Naive thymus-derived CD8-positive, alpha-beta T cell (primary cell): ENCODE measurements around the gene RNF14. TPM values are rescaled to one million over a fixed set of nuclear protein-coding genes. Genes with fewer than 3 reads are reported as not detected.

Source experiments
- ATAC-seq, 2 donors: fragments of 150-1000 bp; cut with Tn5 transposase in 1 of 2; sonication (Bioruptor Pico), chemical (Tn5 transposase) in 1 of 2; 1 replicate in 1 of 2; 2 replicates in 1 of 2; pipeline ENCODE4 v1.10.0; 2021; ENCODE audit warnings: mild to moderate bottlenecking in 2 of 2, moderate library complexity in 2 of 2
- POLR2A ChIA-PET: fragments of 350-600 bp; sonication (Branson Sonifier 250); formaldehyde crosslinking; loops from one replicate; lab custom pipeline; 2021; ENCODE audit warnings: antibody characterized with exemption; lab: Charles Lee
- DNase-seq, 10 donors: peaks; one replicate each; pipeline versions ENCODE4 v3.0.0 to v3.0.0-alpha.2; 2020 to 2022
- H3K27ac Mint-ChIP-seq, 10 donors: one replicate each; pipeline ENCODE4 v1.8.0; 2020 to 2022; ENCODE audit warnings: mild to moderate bottlenecking in 10 of 10, mixed read lengths in 10 of 10, moderate library complexity in 4 of 10, inconsistent platforms in 1 of 10
- H3K27me3 Mint-ChIP-seq, 5 donors: one replicate each; pipeline ENCODE4 v1.8.0; 2021 to 2022; ENCODE audit warnings: mixed read lengths in 5 of 5
- H3K36me3 Mint-ChIP-seq, 3 donors: one replicate each; pipeline ENCODE4 v1.8.0; 2020 to 2022; ENCODE audit warnings: mixed read lengths in 3 of 3, mild to moderate bottlenecking in 2 of 3, inconsistent platforms in 1 of 3
- H3K4me1 Mint-ChIP-seq, 4 donors: one replicate each; pipeline ENCODE4 v1.8.0; 2021 to 2022; ENCODE audit warnings: mixed read lengths in 4 of 4
- H3K4me3 Mint-ChIP-seq, 10 donors: one replicate each; pipeline ENCODE4 v1.8.0; 2020 to 2022; ENCODE audit warnings: mild to moderate bottlenecking in 10 of 10, mixed read lengths in 10 of 10, moderate library complexity in 6 of 10, inconsistent platforms in 1 of 10
- H3K9me3 Mint-ChIP-seq, 9 donors: one replicate each; pipeline ENCODE4 v1.8.0; 2020 to 2022; ENCODE audit warnings: mixed read lengths in 9 of 9, mild to moderate bottlenecking in 3 of 9, inconsistent platforms in 1 of 9, moderate library complexity in 1 of 9
- polyA plus RNA-seq, 3 donors: library from polyadenylated mRNA; unstranded; fragments of 300-500 nt; fragmentation: Illumina TruSeq; gene quantifications; one replicate each; pipeline ENCODE4 v1.2.3, GENCODE V29; 2021
- total RNA-seq, 8 experiments: library from RNA in 2 of 8; stranded (reverse) in 2 of 8; gene quantifications; one replicate each; pipeline ENCODE4 v1.2.3 and lab custom pipeline; 2021 to 2026

RNF14 gene
- total and polyA plus RNA-seq, 5 experiments from 2014 or later: 27.4 to 40.1 (median 31.3) TPM

GRCh38 chr5:141949511-141949910 lies 19.4 kb upstream of the RNF14 start:
- no peaks in the 10 kb centered on the region for H3K9me3 Mint-ChIP-seq
- POLR2A ChIA-PET: interaction anchor here (0.7 to 1.8 kb wide), 2 partner anchors 11 to 267 kb away, joined by 3 to 6 read pairs; no protein-coding TSS in a partner anchor
- no peaks in the 10 kb centered on the region for H3K36me3 Mint-ChIP-seq
- DNase-seq (no peak), ATAC-seq (no peak)
- H3K27me3 Mint-ChIP-seq: no peaks in the 10 kb centered on the region
- peaks cover 8 to 15% (median 12%) of the 10 kb centered on the region in 4 donors for H3K4me1 Mint-ChIP-seq
- H3K4me3 Mint-ChIP-seq: no peak overlapping the region
- H3K27ac Mint-ChIP-seq: peak overlapping the region in 1 of 10 donors; percentile 57

DNA sequence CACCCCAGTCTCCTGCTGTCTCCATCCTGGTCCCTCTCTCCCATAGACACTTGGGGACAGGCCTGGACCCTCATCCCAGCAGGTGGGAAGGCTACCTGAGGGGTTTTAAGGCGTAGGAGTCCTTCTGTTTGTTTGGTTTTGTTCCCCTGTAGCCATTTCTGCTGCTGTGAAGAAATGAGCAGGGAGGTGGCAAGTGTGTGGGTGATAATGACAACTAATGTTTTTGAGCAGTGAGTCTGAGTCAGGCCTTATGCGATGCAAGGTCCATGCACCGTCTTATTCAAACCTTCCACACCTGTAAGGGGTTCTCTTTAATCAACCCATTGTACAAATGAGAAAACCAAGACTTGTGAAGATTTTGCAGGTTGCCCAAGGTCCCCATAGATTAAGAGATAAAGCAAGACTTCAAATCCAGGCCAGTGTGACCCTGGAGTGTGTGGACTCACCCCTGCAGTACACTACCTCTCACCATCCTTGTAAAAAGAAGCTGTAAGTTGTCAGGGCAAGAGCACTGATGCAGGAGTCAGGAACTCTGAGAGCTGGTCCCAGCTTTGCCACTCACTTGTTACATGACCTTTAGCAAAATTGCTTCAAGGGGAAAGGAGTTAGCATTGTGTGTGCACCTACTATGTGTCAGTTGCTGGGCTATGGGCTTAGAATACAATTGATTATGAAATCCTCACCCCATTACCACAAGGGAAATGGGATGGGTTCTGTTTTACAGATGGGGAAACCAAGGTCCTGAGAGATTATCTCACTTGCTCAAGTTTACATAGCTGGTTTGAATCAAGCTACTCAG lies 18.5 kb upstream of the RNF14 start:
- POLR2A ChIA-PET: interaction anchor here (0.5 to 1.8 kb wide), 3 partner anchors 10 to 26 kb away, joined by 3 to 6 read pairs (median 4); partner anchors contain the start of gene DELE1
- no peak for ATAC-seq

GRCh38 chr5:141951332-141951781 lies 17.5 kb upstream of the RNF14 start:
- Mint-ChIP-seq H3K27ac (peak overlapping the region in 2 of 10 donors; percentile 46 to 47), H3K27me3 (no peaks in the 10 kb centered on the region), H3K9me3 (no peaks in the 10 kb centered on the region), H3K36me3 (no peaks in the 10 kb centered on the region), H3K4me1 (peaks cover 8 to 15% (median 13%) of the 10 kb centered on the region in 4 donors), H3K4me3 (peak overlapping the region in 9 of 10 donors; percentile 32 to 74 (median 51))
- ATAC-seq (peak; percentile 89 to 96), DNase-seq (peak in 5 of 10 donors; percentile 12 to 36 (median 26))
- POLR2A ChIA-PET: interaction anchor here (0.5 to 1.8 kb wide), 3 partner anchors 9 to 27 kb away, joined by 3 to 6 read pairs (median 4); partner anchors contain the start of gene DELE1

More for the DNA sequence above, 18.5 kb upstream of the RNF14 start:
- DNase-seq: no peak
- H3K36me3 Mint-ChIP-seq: no peaks in the 10 kb centered on the region
- H3K27me3 Mint-ChIP-seq: no peaks in the 10 kb centered on the region
- H3K4me1 Mint-ChIP-seq: peaks cover 8 to 15% (median 12%) of the 10 kb centered on the region in 4 donors
- H3K9me3 Mint-ChIP-seq: no peaks in the 10 kb centered on the region
- no peak overlapping the region for H3K27ac Mint-ChIP-seq
- H3K4me3 Mint-ChIP-seq: no peak overlapping the region

GRCh38 chr5:141952020-141952419 lies 16.9 kb upstream of the RNF14 start:
- DNase-seq (no peak), ATAC-seq (no peak)
- peak overlapping the region in 3 of 10 donors; percentile 49 to 71 (median 57) for H3K4me3 Mint-ChIP-seq
- POLR2A ChIA-PET: no interaction called here
- no peaks in the 10 kb centered on the region for H3K27me3 Mint-ChIP-seq
- H3K27ac Mint-ChIP-seq: peak overlapping the region in 3 of 10 donors; percentile 3 to 64 (median 47)
- H3K9me3 Mint-ChIP-seq: no peaks in the 10 kb centered on the region
- H3K36me3 Mint-ChIP-seq: peaks cover 0 to 3% (median 0%) of the 10 kb centered on the region in 3 donors
- H3K4me1 Mint-ChIP-seq: peaks cover 8 to 18% (median 15%) of the 10 kb centered on the region in 4 donors

- peaks cover 0 to 3% (median 0%) of the 10 kb centered on the region in 3 donors for H3K36me3 Mint-ChIP-seq
- H3K27me3 Mint-ChIP-seq: no peaks in the 10 kb centered on the region
- H3K27ac Mint-ChIP-seq: no peak overlapping the region
- no peak for ATAC-seq
- POLR2A ChIA-PET: interaction anchor here (1.4 kb wide), 1 partner anchor 15 kb away, joined by 6 read pairs; the partner anchor contains the start of gene RNF14
- no peak overlapping the region for H3K4me3 Mint-ChIP-seq
- H3K4me1 Mint-ChIP-seq: peaks cover 17 to 37% (median 32%) of the 10 kb centered on the region in 4 donors
- no peak for DNase-seq
- no peaks in the 10 kb centered on the region for H3K9me3 Mint-ChIP-seq
These were observed 14.7 kb upstream of the RNF14 start for GRCh38 chr5:141954194-141954593.

DNA sequence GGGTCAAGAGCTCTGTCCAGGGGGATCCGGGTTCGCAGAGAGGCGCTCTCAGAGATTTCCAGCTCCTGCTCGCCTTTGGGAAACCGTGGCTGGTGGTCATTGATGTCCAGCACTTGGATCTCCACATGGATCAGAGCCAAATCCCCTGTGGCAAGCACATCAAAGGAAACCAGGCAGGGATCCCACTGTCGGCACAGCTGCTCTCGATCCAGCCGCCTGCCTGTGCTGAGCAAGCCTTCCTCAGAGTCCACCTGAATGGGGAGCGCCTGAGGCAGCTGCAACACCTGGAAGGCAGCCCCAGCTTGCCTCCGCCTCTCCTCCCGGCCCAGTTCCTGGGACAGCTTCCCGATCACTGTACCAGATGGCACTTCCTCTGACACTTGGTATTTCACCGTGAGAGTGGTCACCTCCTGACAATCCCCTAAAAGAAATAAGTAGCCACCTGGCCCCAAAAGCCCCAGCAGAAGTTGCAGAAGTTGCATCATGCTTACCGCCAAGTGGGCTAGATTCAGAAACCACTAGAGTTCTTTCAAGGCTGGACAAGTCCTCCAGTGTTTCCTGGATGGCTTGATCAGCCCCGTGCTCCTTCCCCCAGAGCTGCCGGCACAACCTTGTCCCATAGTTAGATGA lies 11.4 kb upstream of the RNF14 start:
- Mint-ChIP-seq H3K27me3 (no peaks in the 10 kb centered on the region), H3K4me1 (peaks cover 25 to 56% (median 43%) of the 10 kb centered on the region in 4 donors), H3K36me3 (peaks cover 0 to 3% (median 0%) of the 10 kb centered on the region in 3 donors), H3K27ac (peak overlapping the region in 3 of 10 donors; percentile 48 to 54 (median 52)), H3K9me3 (no peaks in the 10 kb centered on the region), H3K4me3 (no peak overlapping the region)
- ATAC-seq (no peak), DNase-seq (no peak)
- POLR2A ChIA-PET: interaction anchor here (0.6 to 3.8 kb wide), 7 partner anchors 9 to 365 kb away, joined by 3 to 12 read pairs (median 3); partner anchors contain the start of genes DELE1 and RNF14

GRCh38 chr5:141958113-141958512 lies 10.8 kb upstream of the RNF14 start, which contains the start of gene PCDH12:
Gene PCDH12, minus strand, starts transcription at chr5:141958202. Its CDS starts 351 bp downstream, at chr5:141957851.
- POLR2A ChIA-PET: interaction anchor here (0.8 to 3.8 kb wide), 6 partner anchors 10 to 366 kb away, joined by 3 to 12 read pairs (median 4); partner anchors contain the start of genes DELE1 and RNF14
- DNase-seq (no peak), ATAC-seq (no peak)
- Mint-ChIP-seq H3K4me1 (peaks cover 25 to 56% (median 43%) of the 10 kb centered on the region in 4 donors), H3K9me3 (no peaks in the 10 kb centered on the region), H3K27me3 (no peaks in the 10 kb centered on the region), H3K36me3 (peaks cover 0 to 3% (median 0%) of the 10 kb centered on the region in 3 donors), H3K27ac (peak within 1 kb of the TSS in 9 of 10 donors; percentile 11 to 75 (median 52)), H3K4me3 (peak within 1 kb of the TSS in 7 of 10 donors; percentile 1 to 31 (median 23))

- peak overlapping the region in 9 of 10 donors; percentile 1 to 75 (median 49) for H3K27ac Mint-ChIP-seq
- DNase-seq (no peak), ATAC-seq (no peak)
- H3K36me3 Mint-ChIP-seq: peaks cover 0 to 3% (median 0%) of the 10 kb centered on the region in 3 donors
- no peaks in the 10 kb centered on the region for H3K9me3 Mint-ChIP-seq
- no peaks in the 10 kb centered on the region for H3K27me3 Mint-ChIP-seq
- H3K4me1 Mint-ChIP-seq: peaks cover 25 to 56% (median 43%) of the 10 kb centered on the region in 4 donors
- POLR2A ChIA-PET: interaction anchor here (0.8 to 3.8 kb wide), 6 partner anchors 10 to 266 kb away, joined by 3 to 29 read pairs (median 8); partner anchors contain the start of genes DELE1 and RNF14
- H3K4me3 Mint-ChIP-seq: peak overlapping the region in 5 of 10 donors; percentile 16 to 31 (median 24)
These were observed 10.2 kb upstream of the RNF14 start for GRCh38 chr5:141958546-141959172.

DNA sequence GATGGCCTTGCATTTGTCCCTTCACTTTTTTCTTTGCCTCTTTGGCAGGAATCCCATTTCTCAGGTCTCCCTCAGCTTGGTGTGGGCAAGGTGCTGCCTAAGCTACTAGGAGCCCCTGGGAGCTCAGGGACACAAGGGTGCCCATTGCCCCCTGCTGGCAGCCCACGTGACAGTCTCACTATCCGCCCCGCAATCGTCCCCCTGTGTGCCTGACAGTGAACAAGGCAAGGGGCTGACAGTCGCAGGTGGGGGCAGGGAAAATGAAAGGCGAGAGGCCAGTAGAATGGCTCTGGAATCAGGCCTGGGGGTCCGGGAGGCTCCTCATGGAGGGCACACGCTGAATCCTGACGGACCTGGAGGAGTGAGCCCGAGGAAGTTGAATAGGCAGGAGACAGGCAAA lies 8.9 kb upstream of the RNF14 start:
- ATAC-seq: peak in 1 of 2 donors; percentile 27
- no peaks in the 10 kb centered on the region for H3K27me3 Mint-ChIP-seq
- H3K4me3 Mint-ChIP-seq: peak overlapping the region in 4 of 10 donors; percentile 18 to 63 (median 45)
- H3K9me3 Mint-ChIP-seq: no peaks in the 10 kb centered on the region
- POLR2A ChIA-PET: interaction anchor here (0.6 to 2.7 kb wide), 18 partner anchors 10 to 323 kb away, joined by 3 to 49 read pairs (median 4); partner anchors contain the start of genes DELE1, FCHSD1, HDAC3 and RELL2
- peak in 4 of 10 donors; percentile 14 to 28 (median 21) for DNase-seq
- peaks cover 25 to 53% (median 43%) of the 10 kb centered on the region in 4 donors for H3K4me1 Mint-ChIP-seq
- H3K27ac Mint-ChIP-seq: peak overlapping the region in 9 of 10 donors; percentile 27 to 92 (median 65)
- H3K36me3 Mint-ChIP-seq: peaks cover 0 to 3% (median 0%) of the 10 kb centered on the region in 3 donors

- H3K27me3 Mint-ChIP-seq: no peaks in the 10 kb centered on the region
These were observed 8.2 kb upstream of the RNF14 start for GRCh38 chr5:141960449-141961323.

More at GRCh38 chr5:141960449-141961323, 8.2 kb upstream of the RNF14 start:
- POLR2A ChIA-PET: interaction anchor here (0.6 to 2.7 kb wide), 28 partner anchors 9 to 459 kb away, joined by 3 to 49 read pairs (median 4); partner anchors contain the start of genes DELE1, FCHSD1, HDAC3 and RELL2
- ATAC-seq (peak; percentile 97 to 98), DNase-seq (peak; percentile 77 to 94 (median 89))
- Mint-ChIP-seq H3K4me3 (peak overlapping the region; percentile 39 to 72 (median 66)), H3K9me3 (no peaks in the 10 kb centered on the region), H3K27ac (peak overlapping the region; percentile 70 to 96 (median 88)), H3K36me3 (peaks cover 0 to 3% (median 0%) of the 10 kb centered on the region in 3 donors), H3K4me1 (peaks cover 25 to 53% (median 43%) of the 10 kb centered on the region in 4 donors)
